HEK293 (cell line): ENCODE measurements around the gene USP32.

Source experiments
- CTCF ChIA-PET: fragments of 350-600 bp; formaldehyde crosslinking; extraction: SDS; loops from one replicate; lab custom pipeline; 2021; ENCODE audit warnings: antibody characterized with exemption; lab: Yijun Ruan, JAX
- POLR2A ChIA-PET: fragments of 300-600 bp; formaldehyde crosslinking; extraction: SDS; loops from one replicate; lab custom pipeline; 2020; ENCODE audit warnings: antibody characterized with exemption, inconsistent platforms; lab: Yijun Ruan, JAX
- H3K27ac ChIP-seq: fragments of 200-500 bp; sonication (Bioruptor generic); 2 replicates; pipeline ENCODE4 v1.5.1; 2014; ENCODE audit warnings: low read depth, low read length, control low read depth, inconsistent platforms; ENCODE audit errors: extremely low read depth
- H3K36me3 ChIP-seq, 2 experiments: fragments of 200-500 bp in 1 of 2; sonication (Bioruptor generic) in 1 of 2; 1 replicate in 1 of 2; 2 replicates in 1 of 2; pipeline ENCODE4 v1.5.1; 2014 to 2017; ENCODE audit warnings: inconsistent platforms in 2 of 2, low read length in 2 of 2; ENCODE audit not compliant: control insufficient read depth in 2 of 2, insufficient read depth in 1 of 2
- H3K4me1 ChIP-seq: fragments of 200-500 bp; sonication (Bioruptor generic); 2 replicates; pipeline ENCODE4 v1.5.1; 2014; ENCODE audit warnings: mild to moderate bottlenecking, low read length, inconsistent platforms; ENCODE audit not compliant: control insufficient read depth, insufficient read depth
- H3K4me3 ChIP-seq: 2 replicates; pipeline ENCODE4 v1.5.1; 2011; ENCODE audit warnings: low read depth, mild to moderate bottlenecking, control low read depth, low read length, moderate library complexity
- H3K9me3 ChIP-seq: fragments of 200-500 bp; sonication (Bioruptor generic); 2 replicates; pipeline ENCODE4 v1.5.1; 2014; ENCODE audit warnings: low read depth, low read length, inconsistent platforms; ENCODE audit not compliant: control insufficient read depth, insufficient read depth
- EGR2 ChIP-seq: fragments of 450-650 bp; formaldehyde crosslinking; IDR thresholded peaks from 2 replicates; pipeline ENCODE4 v1.5.1; 2016; ENCODE audit warnings: low read depth, missing biosample characterization, missing genetic modification characterization
- GLIS1 ChIP-seq: fragments of 450-650 bp; formaldehyde crosslinking; IDR thresholded peaks from 2 replicates; pipeline ENCODE4 v1.5.1; 2016; ENCODE audit warnings: missing biosample characterization, missing genetic modification characterization
- HIC1 ChIP-seq: fragments of 450-650 bp; formaldehyde crosslinking; IDR thresholded peaks from 2 replicates; pipeline ENCODE4 v1.5.1; 2016; ENCODE audit warnings: missing biosample characterization, missing genetic modification characterization
- HOXA7 ChIP-seq: sonication (generic); formaldehyde crosslinking; IDR thresholded peaks from 2 replicates; pipeline ENCODE4 v1.8.1; 2022; ENCODE audit warnings: missing genetic modification reagents, borderline replicate concordance
- HOXD13 ChIP-seq: sonication (generic); formaldehyde crosslinking; IDR thresholded peaks from 2 replicates; pipeline ENCODE4 v1.8.0; 2022; ENCODE audit warnings: missing genetic modification reagents, borderline replicate concordance
- PRDM1 ChIP-seq: fragments of 450-650 bp; formaldehyde crosslinking; IDR thresholded peaks from 2 replicates; pipeline ENCODE4; 2016; ENCODE audit warnings: missing biosample characterization, missing genetic modification characterization
- TCF7L2 ChIP-seq: IDR thresholded peaks from 2 replicates; pipeline ENCODE4 v1.6.1; 2011; ENCODE audit warnings: low read depth, mild to moderate bottlenecking, inconsistent platforms, low read length, moderate library complexity, borderline replicate concordance
- ZBTB1 ChIP-seq: fragments of 450-650 bp; formaldehyde crosslinking; IDR thresholded peaks from 2 replicates; pipeline ENCODE4 v1.5.1; 2016; ENCODE audit warnings: missing biosample characterization, missing genetic modification characterization
- ZBTB20 ChIP-seq: fragments of 450-650 bp; formaldehyde crosslinking; IDR thresholded peaks from 2 replicates; pipeline ENCODE4 v1.5.1; 2016; ENCODE audit warnings: missing biosample characterization, missing genetic modification characterization
- ZIC2 ChIP-seq: fragments of 450-650 bp; formaldehyde crosslinking; IDR thresholded peaks from 2 replicates; pipeline ENCODE4 v1.5.1; 2016; ENCODE audit warnings: missing biosample characterization, missing genetic modification characterization
- ZNF10 ChIP-seq: fragments of 450-650 bp; formaldehyde crosslinking; IDR thresholded peaks from 2 replicates; pipeline ENCODE4 v1.5.1; 2017; ENCODE audit warnings: missing biosample characterization, missing genetic modification characterization
- ZNF211 ChIP-seq: fragments of 450-650 bp; formaldehyde crosslinking; IDR thresholded peaks from 2 replicates; pipeline ENCODE4 v1.5.1; 2016; ENCODE audit warnings: low read depth, missing biosample characterization, missing genetic modification characterization
- ZNF214 ChIP-seq: fragments of 450-650 bp; formaldehyde crosslinking; IDR thresholded peaks from 2 replicates; pipeline ENCODE4 v1.5.1; 2017; ENCODE audit warnings: missing biosample characterization, mild to moderate bottlenecking, missing genetic modification characterization, borderline replicate concordance
- ZNF248 ChIP-seq: fragments of 450-650 bp; formaldehyde crosslinking; IDR thresholded peaks from 2 replicates; pipeline ENCODE4 v1.5.1; 2017; ENCODE audit warnings: missing biosample characterization, missing genetic modification characterization
- ZNF302 ChIP-seq: fragments of 450-650 bp; formaldehyde crosslinking; IDR thresholded peaks from 2 replicates; pipeline ENCODE4 v1.5.1; 2016; ENCODE audit warnings: missing biosample characterization, missing genetic modification characterization, low read depth
- ZNF354C ChIP-seq: fragments of 450-650 bp; formaldehyde crosslinking; IDR thresholded peaks from 2 replicates; pipeline ENCODE4 v1.5.1; 2016; ENCODE audit warnings: missing biosample characterization, missing genetic modification characterization, low read depth, borderline replicate concordance
- ZNF394 ChIP-seq: fragments of 450-650 bp; formaldehyde crosslinking; IDR thresholded peaks from 2 replicates; pipeline ENCODE4 v1.5.1; 2016; ENCODE audit warnings: missing biosample characterization, missing genetic modification characterization, mild to moderate bottlenecking, moderate library complexity, borderline replicate concordance
- ZNF626 ChIP-seq: fragments of 450-650 bp; sonication (Bioruptor Pico); formaldehyde crosslinking; IDR thresholded peaks from 2 replicates; pipeline ENCODE4 v1.5.1; 2018; ENCODE audit warnings: missing biosample characterization, missing genetic modification characterization, inconsistent platforms
- ZNF837 ChIP-seq: fragments of 450-650 bp; formaldehyde crosslinking; IDR thresholded peaks from 2 replicates; pipeline ENCODE4 v1.5.1; 2016; ENCODE audit warnings: missing biosample characterization, missing genetic modification characterization
- ZSCAN16 ChIP-seq: fragments of 450-650 bp; formaldehyde crosslinking; IDR thresholded peaks from 2 replicates; pipeline ENCODE4 v1.5.1; 2016; ENCODE audit warnings: missing biosample characterization, missing genetic modification characterization
- TF ChIP-seq, protein P1 (sequence below): fragments of 450-650 bp; formaldehyde crosslinking; IDR thresholded peaks from 2 replicates; pipeline ENCODE4 v1.5.1; 2016; ENCODE audit warnings: missing biosample characterization, missing genetic modification characterization
- TF ChIP-seq, protein P2 (sequence below): IDR thresholded peaks from 2 replicates; pipeline ENCODE4 v1.6.1; 2011; ENCODE audit warnings: mild to moderate bottlenecking, low read depth, low read length, borderline replicate concordance

USP32 gene

GRCh38 chr17:60256174-60256573, 135.8 kb downstream of the USP32 start:
- Histone ChIP-seq H3K4me1 (no peaks in the 10 kb centered on the region), H3K27ac (no peak overlapping the region), H3K36me3 (peaks cover 19 to 28% of the 10 kb centered on the region in 2 experiments), H3K4me3 (no peak overlapping the region), H3K9me3 (no peaks in the 10 kb centered on the region)
- POLR2A ChIA-PET, result no interaction called here
- CTCF ChIA-PET, result no interaction called here
- no peak for TF ChIP-seq GLIS1 (tag by site-specific recombination)
- TF ChIP-seq ZBTB1 (tag by site-specific recombination), result no peak
- no peak for TF ChIP-seq ZNF211 (tag by site-specific recombination)
- no peak for TF ChIP-seq ZNF837 (tag by site-specific recombination)
- TF ChIP-seq ZNF248 (tag by site-specific recombination), result no peak

- Histone ChIP-seq H3K4me3 (no peak overlapping the region), H3K36me3 (peaks cover 23 to 26% of the 10 kb centered on the region in 2 experiments), H3K9me3 (no peaks in the 10 kb centered on the region), H3K27ac (no peak overlapping the region), H3K4me1 (no peaks in the 10 kb centered on the region)
- CTCF ChIA-PET, result interaction anchor here (1.0 kb wide), 1 partner anchor 18 kb away, joined by 3 read pairs; no protein-coding TSS in a partner anchor
- POLR2A ChIA-PET, result no interaction called here
- TF ChIP-seq ZBTB20 (tag by site-specific recombination) (no peak), HOXA7 (CRISPR knock-in tag) (no peak), ZNF394 (tag by site-specific recombination) (no peak), ZNF354C (tag by site-specific recombination) (no peak), ZIC2 (no peak), ZNF626 (tag by site-specific recombination) (no peak), ZSCAN16 (tag by site-specific recombination) (no peak)
Measured at GRCh38 chr17:60253048-60253447, 138.9 kb downstream of the USP32 start.

DNA sequence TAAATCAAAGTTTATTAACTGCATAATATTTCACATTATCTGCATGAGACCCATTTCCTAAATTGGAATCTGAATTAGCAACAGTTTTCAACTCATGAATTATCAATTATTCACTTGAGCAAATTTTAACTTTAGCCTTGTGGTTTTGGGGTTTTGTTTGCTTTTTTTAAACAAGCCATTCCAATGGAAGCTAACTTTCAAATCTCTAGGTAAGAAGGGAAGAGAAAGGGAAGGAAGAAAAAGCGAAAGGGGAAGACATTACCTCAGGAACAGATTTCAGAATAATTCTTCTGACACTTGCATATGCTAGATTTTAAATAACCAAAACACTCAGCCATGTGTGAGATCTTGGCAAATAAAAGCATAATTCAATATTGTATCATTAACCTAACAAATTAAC, 139.5 kb downstream of the USP32 start:
- Histone ChIP-seq H3K9me3 (no peaks in the 10 kb centered on the region), H3K4me1 (no peaks in the 10 kb centered on the region), H3K36me3 (peaks cover 17 to 23% of the 10 kb centered on the region in 2 experiments), H3K4me3 (no peak overlapping the region), H3K27ac (no peak overlapping the region)
- POLR2A ChIA-PET, result no interaction called here
- CTCF ChIA-PET, result interaction anchor here (0.6 to 1.0 kb wide), 2 partner anchors 18 to 815 kb away, joined by 3 read pairs; no protein-coding TSS in a partner anchor
- TF ChIP-seq, protein P1, sequence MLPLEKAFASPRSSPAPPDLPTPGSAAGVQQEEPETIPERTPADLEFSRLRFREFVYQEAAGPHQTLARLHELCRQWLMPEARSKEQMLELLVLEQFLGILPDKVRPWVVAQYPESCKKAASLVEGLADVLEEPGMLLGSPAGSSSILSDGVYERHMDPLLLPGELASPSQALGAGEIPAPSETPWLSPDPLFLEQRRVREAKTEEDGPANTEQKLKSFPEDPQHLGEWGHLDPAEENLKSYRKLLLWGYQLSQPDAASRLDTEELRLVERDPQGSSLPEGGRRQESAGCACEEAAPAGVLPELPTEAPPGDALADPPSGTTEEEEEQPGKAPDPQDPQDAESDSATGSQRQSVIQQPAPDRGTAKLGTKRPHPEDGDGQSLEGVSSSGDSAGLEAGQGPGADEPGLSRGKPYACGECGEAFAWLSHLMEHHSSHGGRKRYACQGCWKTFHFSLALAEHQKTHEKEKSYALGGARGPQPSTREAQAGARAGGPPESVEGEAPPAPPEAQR (tag by site-specific recombination), result no peak
- TF ChIP-seq PRDM1 (tag by site-specific recombination), result 0 out of 2 replicates have a peak, but pooled peaks have one; percentile 32

DNA sequence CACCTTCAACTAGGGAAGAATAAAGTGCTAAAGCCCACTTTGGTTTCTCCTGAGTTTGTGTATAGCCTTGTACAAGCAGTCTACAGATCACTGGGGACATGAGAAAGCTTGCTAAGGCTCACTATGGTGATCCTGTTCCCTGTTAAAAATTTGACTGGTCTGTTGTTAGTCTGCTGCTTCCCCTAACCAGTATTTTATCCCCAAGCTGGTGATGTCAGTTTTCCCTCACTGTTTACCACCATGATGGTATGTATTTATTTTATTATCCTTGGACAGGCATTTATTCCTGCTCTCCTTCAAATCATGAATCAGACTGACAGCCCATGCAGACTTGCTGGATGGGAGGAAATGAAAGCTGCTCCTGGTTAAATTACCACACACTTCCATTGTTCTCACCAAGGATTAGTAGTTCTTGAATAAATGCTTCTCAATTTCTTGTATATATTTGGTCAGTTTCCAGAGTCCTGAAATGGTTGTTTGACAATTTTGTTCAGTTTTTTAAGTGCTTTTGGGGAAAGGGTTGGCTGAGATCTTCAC, 142.6 kb downstream of the USP32 start:
- ChIA-PET POLR2A (no interaction called here), CTCF (interaction anchor here (1.7 kb wide), 1 partner anchor 18 kb away, joined by 3 read pairs; no protein-coding TSS in a partner anchor)
- Histone ChIP-seq H3K4me1 (no peaks in the 10 kb centered on the region), H3K4me3 (no peak overlapping the region), H3K9me3 (no peaks in the 10 kb centered on the region), H3K27ac (no peak overlapping the region), H3K36me3 (peaks cover 11 to 12% of the 10 kb centered on the region in 2 experiments)
- no peak for TF ChIP-seq ZNF10
- no peak for TF ChIP-seq EGR2 (tag by site-specific recombination)
- no peak for TF ChIP-seq HOXD13 (CRISPR knock-in tag)
- no peak for TF ChIP-seq ZNF214
- no peak for TF ChIP-seq ZNF302 (tag by site-specific recombination)
- TF ChIP-seq TCF7L2, result no peak
- TF ChIP-seq ZSCAN16 (tag by site-specific recombination), result no peak
- no peak for TF ChIP-seq HIC1 (tag by site-specific recombination)
- TF ChIP-seq ZBTB1 (tag by site-specific recombination), result no peak
- TF ChIP-seq, protein P2, sequence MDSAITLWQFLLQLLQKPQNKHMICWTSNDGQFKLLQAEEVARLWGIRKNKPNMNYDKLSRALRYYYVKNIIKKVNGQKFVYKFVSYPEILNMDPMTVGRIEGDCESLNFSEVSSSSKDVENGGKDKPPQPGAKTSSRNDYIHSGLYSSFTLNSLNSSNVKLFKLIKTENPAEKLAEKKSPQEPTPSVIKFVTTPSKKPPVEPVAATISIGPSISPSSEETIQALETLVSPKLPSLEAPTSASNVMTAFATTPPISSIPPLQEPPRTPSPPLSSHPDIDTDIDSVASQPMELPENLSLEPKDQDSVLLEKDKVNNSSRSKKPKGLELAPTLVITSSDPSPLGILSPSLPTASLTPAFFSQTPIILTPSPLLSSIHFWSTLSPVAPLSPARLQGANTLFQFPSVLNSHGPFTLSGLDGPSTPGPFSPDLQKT, result no peak
